PC-3 (cell line): ENCODE results near the gene LY86. TPM values are rescaled to one million over a fixed set of nuclear protein-coding genes. Genes with fewer than 3 reads are reported as not detected.

Experiments
- ATAC-seq: fragments of 200-7000 bp; cut with Tn5 transposase; 2 replicates; pipeline ENCODE4 v1.9.1; 2020; ENCODE audit warnings: mild to moderate bottlenecking, moderate library complexity
- BruUV-seq: library from RNA; stranded (reverse); fragments of 400-500 nt; replicated peaks from 2 replicates; lab custom pipeline; 2021; lab: Mats Ljungman, UMichigan
- CTCF ChIA-PET: fragments of 300-600 bp; sonication (Branson Sonifier 250); formaldehyde crosslinking; loops from one replicate; lab custom pipeline; 2022; ENCODE audit warnings: antibody characterized with exemption; lab: Charles Lee
- POLR2A ChIA-PET: fragments of 300-600 bp; sonication (Branson Sonifier 250); formaldehyde crosslinking; loops from one replicate; lab custom pipeline; 2022; ENCODE audit warnings: antibody characterized with exemption; ENCODE audit not compliant: unreplicated experiment; lab: Charles Lee
- DNase-seq: peaks from one replicate; pipeline ENCODE4 v3.0.0-alpha.2; 2015
- H2AFZ ChIP-seq: fragments of 300-600 bp; sonication (generic); 2 replicates; pipeline ENCODE4 v1.6.0; 2016; ENCODE audit warnings: antibody characterized with exemption, low read length
- H3F3A ChIP-seq: fragments of 300-600 bp; sonication (generic); one replicate; pipeline ENCODE4 v1.6.0; 2017; ENCODE audit warnings: antibody characterized with exemption, low read length, control low read depth, mild to moderate bottlenecking; ENCODE audit not compliant: unreplicated experiment
- H3K27ac ChIP-seq: fragments of 300-600 bp; sonication (generic); 2 replicates; pipeline ENCODE4 v1.5.1; 2016; ENCODE audit warnings: mild to moderate bottlenecking, low read length
- H3K27me3 ChIP-seq: fragments of 300-600 bp; sonication (generic); 2 replicates; pipeline ENCODE4 v1.6.1; 2016; ENCODE audit warnings: low read length, mixed read lengths
- H3K36me3 ChIP-seq: fragments of 300-600 bp; sonication (generic); 2 replicates; pipeline ENCODE4 v1.6.1; 2016; ENCODE audit warnings: low read depth, mixed run types, low read length, mixed read lengths
- H3K4me1 ChIP-seq: fragments of 300-600 bp; sonication (generic); 2 replicates; pipeline ENCODE4 v1.5.1; 2016; ENCODE audit warnings: low read length; ENCODE audit not compliant: insufficient read depth
- H3K4me2 ChIP-seq: fragments of 300-600 bp; sonication (generic); 2 replicates; pipeline ENCODE4 v1.6.0; 2016; ENCODE audit warnings: low read length
- H3K4me3 ChIP-seq: fragments of 300-600 bp; sonication (generic); 2 replicates; pipeline ENCODE4 v1.5.1; 2016; ENCODE audit warnings: mild to moderate bottlenecking, low read length, mixed read lengths
- H3K79me2 ChIP-seq: fragments of 300-600 bp; sonication (generic); 2 replicates; pipeline ENCODE4 v1.6.1; 2017; ENCODE audit warnings: low read length, mixed read lengths
- H3K9ac ChIP-seq: fragments of 300-600 bp; sonication (generic); 2 replicates; pipeline ENCODE4 v1.6.0; 2016; ENCODE audit warnings: mild to moderate bottlenecking, low read length
- H3K9me2 ChIP-seq: fragments of 300-600 bp; sonication (generic); replicated peaks from 2 replicates; pipeline ENCODE4 v1.6.1; 2016; ENCODE audit warnings: mixed run types, low read length, mixed read lengths
- H3K9me3 ChIP-seq: fragments of 300-600 bp; sonication (generic); 2 replicates; pipeline ENCODE4 v1.6.1; 2016; ENCODE audit warnings: low read length, mixed read lengths
- H4K20me1 ChIP-seq: fragments of 300-600 bp; sonication (generic); 2 replicates; pipeline ENCODE4 v1.6.1; 2016; ENCODE audit warnings: low read length, mixed read lengths
- EZH2 ChIP-seq: fragments of 300-600 bp; sonication (generic); IDR thresholded peaks from one replicate; pipeline ENCODE4 v1.6.1; 2017; ENCODE audit warnings: antibody characterized with exemption, mild to moderate bottlenecking, low read length; ENCODE audit not compliant: unreplicated experiment
- EZH2phosphoT487 ChIP-seq: fragments of 300-600 bp; sonication (generic); IDR thresholded peaks from 2 replicates; pipeline ENCODE4 v1.6.1; 2018; ENCODE audit warnings: mild to moderate bottlenecking, antibody characterized with exemption, low read length, borderline replicate concordance
- intact Hi-C: fragments of 100-400 bp; cut with micrococcal nuclease; formaldehyde crosslinking; loops from 2 replicates; pipeline ENCODE4 v1.9.0; 2023
- total RNA-seq: library from RNA; depleted of rRNA; stranded (reverse); fragments of >200 nt; gene quantifications from 2 replicates; pipeline ENCODE4 v1.2.3, GENCODE V29; 2014
- TF ChIP-seq, protein P1 (sequence below): fragments of 300-600 bp; sonication (generic); conservative IDR thresholded peaks from 2 replicates; pipeline ENCODE4 v1.5.1; 2017; ENCODE audit warnings: antibody characterized with exemption, low read depth, mild to moderate bottlenecking, low read length

Gene LY86
- total RNA-seq, 1 experiment from 2014 or later, result not detected

DNA sequence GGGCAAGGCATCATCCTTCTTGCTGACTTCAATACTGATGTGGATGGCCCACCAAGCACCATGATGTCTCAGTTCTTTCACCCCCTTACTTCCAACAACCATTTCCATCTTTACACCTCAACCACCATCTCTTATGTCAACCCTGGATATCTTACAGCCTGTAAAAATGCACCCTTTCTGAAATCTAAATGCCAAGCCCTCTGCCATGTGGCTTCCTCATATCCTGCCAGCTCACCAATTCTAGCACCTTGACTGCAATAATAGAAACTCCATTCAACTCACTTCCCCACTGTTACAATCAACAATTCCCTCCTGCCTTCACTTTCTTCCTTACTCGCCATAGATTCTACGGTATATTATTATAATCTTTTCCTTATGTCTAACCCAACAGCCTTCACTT is 57.9 kb downstream of the LY86 start:
- Histone ChIP-seq H3K79me2 (no peaks in the 10 kb centered on the region), H4K20me1 (no peaks in the 10 kb centered on the region), H3K4me1 (no peaks in the 10 kb centered on the region), H3K27ac (no peak overlapping the region), H3K9ac (no peak overlapping the region), H2AFZ (no peak overlapping the region), H3K9me3 (no peaks in the 10 kb centered on the region), H3F3A (no peaks in the 10 kb centered on the region), H3K4me3 (no peak overlapping the region), H3K4me2 (no peak overlapping the region), H3K36me3 (no peaks in the 10 kb centered on the region), H3K27me3 (peaks cover 48% of the 10 kb centered on the region), H3K9me2 (no peaks in the 10 kb centered on the region)
- no peak for TF ChIP-seq EZH2
- TF ChIP-seq, protein P1, sequence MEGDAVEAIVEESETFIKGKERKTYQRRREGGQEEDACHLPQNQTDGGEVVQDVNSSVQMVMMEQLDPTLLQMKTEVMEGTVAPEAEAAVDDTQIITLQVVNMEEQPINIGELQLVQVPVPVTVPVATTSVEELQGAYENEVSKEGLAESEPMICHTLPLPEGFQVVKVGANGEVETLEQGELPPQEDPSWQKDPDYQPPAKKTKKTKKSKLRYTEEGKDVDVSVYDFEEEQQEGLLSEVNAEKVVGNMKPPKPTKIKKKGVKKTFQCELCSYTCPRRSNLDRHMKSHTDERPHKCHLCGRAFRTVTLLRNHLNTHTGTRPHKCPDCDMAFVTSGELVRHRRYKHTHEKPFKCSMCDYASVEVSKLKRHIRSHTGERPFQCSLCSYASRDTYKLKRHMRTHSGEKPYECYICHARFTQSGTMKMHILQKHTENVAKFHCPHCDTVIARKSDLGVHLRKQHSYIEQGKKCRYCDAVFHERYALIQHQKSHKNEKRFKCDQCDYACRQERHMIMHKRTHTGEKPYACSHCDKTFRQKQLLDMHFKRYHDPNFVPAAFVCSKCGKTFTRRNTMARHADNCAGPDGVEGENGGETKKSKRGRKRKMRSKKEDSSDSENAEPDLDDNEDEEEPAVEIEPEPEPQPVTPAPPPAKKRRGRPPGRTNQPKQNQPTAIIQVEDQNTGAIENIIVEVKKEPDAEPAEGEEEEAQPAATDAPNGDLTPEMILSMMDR, result no peak
- no peak for TF ChIP-seq EZH2phosphoT487
- ATAC-seq (no peak), DNase-seq (no peak)
- CTCF ChIA-PET, result no interaction called here
- intact Hi-C loops, result no loop called here
- BruUV-seq, result no TSS peak
- POLR2A ChIA-PET, result no interaction called here

DNA sequence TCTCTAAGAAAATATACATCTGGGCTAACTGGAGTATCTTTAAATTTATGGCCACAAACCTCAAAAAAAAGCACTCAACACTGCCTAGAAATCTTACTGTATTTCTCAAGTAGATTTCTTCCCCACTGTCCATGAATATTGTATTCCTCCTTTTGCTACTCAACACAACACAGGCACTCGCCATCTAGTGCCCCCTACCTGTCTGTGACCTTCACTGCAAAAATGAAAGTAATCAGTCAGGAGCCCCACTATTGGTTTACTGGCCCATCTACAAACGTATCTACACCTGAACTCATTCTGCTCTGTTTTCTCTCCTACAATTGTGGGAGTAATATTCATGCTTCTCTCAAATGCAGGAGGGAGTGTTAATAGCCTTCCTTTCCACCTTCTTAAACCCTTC is 58.3 kb downstream of the LY86 start:
- ATAC-seq (no peak), DNase-seq (no peak)
- Histone ChIP-seq H3K4me3 (no peak overlapping the region), H3K9me2 (no peaks in the 10 kb centered on the region), H4K20me1 (no peaks in the 10 kb centered on the region), H2AFZ (no peak overlapping the region), H3K4me2 (no peak overlapping the region), H3K27ac (no peak overlapping the region), H3F3A (no peaks in the 10 kb centered on the region), H3K27me3 (peaks cover 43% of the 10 kb centered on the region), H3K79me2 (no peaks in the 10 kb centered on the region), H3K9ac (no peak overlapping the region), H3K4me1 (no peaks in the 10 kb centered on the region), H3K36me3 (no peaks in the 10 kb centered on the region), H3K9me3 (no peaks in the 10 kb centered on the region)
- ChIA-PET POLR2A (no interaction called here), CTCF (no interaction called here)
- TF ChIP-seq, protein P1, result 0 out of 2 replicates have a peak, but pooled peaks have one; percentile 16
- TF ChIP-seq EZH2 (no peak), EZH2phosphoT487 (no peak)
- intact Hi-C loops, result no loop called here
- no TSS peak for BruUV-seq

DNA sequence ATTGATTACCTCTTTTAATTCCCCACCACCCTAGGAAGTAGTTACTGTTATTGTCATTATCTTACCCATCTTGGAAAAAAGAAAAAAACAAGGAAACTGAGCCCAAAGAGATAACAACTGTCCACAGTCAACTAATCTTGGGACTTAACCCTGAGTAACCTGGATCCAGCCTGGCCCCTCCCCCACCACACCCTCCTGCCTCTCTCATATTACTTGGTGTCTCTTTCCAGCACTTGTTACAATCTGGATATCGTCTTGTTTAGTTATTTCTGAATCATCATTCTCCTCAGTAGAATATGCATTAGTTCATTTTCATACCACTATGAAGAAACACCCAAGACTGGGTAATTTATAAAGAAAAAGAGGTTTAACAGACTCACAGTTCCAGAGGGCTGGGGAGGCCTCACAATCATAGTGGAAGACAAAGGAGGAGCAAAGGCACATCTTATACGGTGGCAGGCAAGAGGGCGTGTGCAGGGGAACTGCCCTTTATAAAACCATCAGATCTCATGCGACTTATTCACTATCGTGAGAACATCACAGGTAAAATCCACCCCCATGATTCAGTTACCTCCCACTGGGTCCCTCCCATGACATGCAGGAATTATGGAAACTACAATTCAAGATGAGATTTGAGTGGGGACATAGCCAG is 60.3 kb downstream of the LY86 start:
- intact Hi-C loops, result no loop called here
- no peak overlapping the region for H3K4me2 ChIP-seq
- no peak overlapping the region for H2AFZ ChIP-seq
- no peak overlapping the region for H3K9ac ChIP-seq
- ATAC-seq (no peak), DNase-seq (no peak)
- no peaks in the 10 kb centered on the region for H3K4me1 ChIP-seq
- no peak for TF ChIP-seq EZH2phosphoT487
- TF ChIP-seq EZH2, result no peak
- TF ChIP-seq, protein P1, result no peak
- no TSS peak for BruUV-seq
- no peaks in the 10 kb centered on the region for H3K36me3 ChIP-seq
- no peak overlapping the region for H3K27ac ChIP-seq
- ChIA-PET CTCF (no interaction called here), POLR2A (no interaction called here)
- H3F3A ChIP-seq, result no peaks in the 10 kb centered on the region
- H3K27me3 ChIP-seq, result peaks cover 25% of the 10 kb centered on the region; the same call in 1 of the 2 replicates
- H3K4me3 ChIP-seq, result no peak overlapping the region
- no peaks in the 10 kb centered on the region for H4K20me1 ChIP-seq
- no peaks in the 10 kb centered on the region for H3K79me2 ChIP-seq
- H3K9me2 ChIP-seq, result no peaks in the 10 kb centered on the region
- no peaks in the 10 kb centered on the region for H3K9me3 ChIP-seq
